ENCODE results near the gene EBPL.

Gene EBPL

GRCh38 chr13:49646688-49647087 is 44.6 kb downstream of the EBPL start:
- H3K4me1 ChIP-seq (ENCODE audit: insufficient read depth, insufficient read length): no peaks in the 10 kb centered on the region
- no peak for DNase-seq (ENCODE audit: low read depth, low spot score)
- H3K4me3 ChIP-seq (ENCODE audit: insufficient read length, low read depth): no peak overlapping the region
- no peak overlapping the region for H3K9ac ChIP-seq (ENCODE audit: insufficient read length, low read depth)
- H3K36me3 ChIP-seq (ENCODE audit: insufficient read depth, insufficient read length, low read length): no peaks in the 10 kb centered on the region
- no peaks in the 10 kb centered on the region for H3K27me3 ChIP-seq (ENCODE audit: insufficient read depth, insufficient read length)
- no peaks in the 10 kb centered on the region for H3K9me3 ChIP-seq (ENCODE audit: insufficient read depth, low read length)
- TF ChIP-seq YY1 (IDR thresholded peaks at IDR 0.05; ENCODE audit: insufficient read depth, insufficient read length): no peak
- TF ChIP-seq SUZ12 (IDR thresholded peaks at IDR 0.05; ENCODE audit: extremely low read depth, insufficient read depth, insufficient read length): no peak
- TF ChIP-seq ZNF274 (IDR thresholded peaks at IDR 0.05; ENCODE audit: low read depth, low read length): no peak

DNA sequence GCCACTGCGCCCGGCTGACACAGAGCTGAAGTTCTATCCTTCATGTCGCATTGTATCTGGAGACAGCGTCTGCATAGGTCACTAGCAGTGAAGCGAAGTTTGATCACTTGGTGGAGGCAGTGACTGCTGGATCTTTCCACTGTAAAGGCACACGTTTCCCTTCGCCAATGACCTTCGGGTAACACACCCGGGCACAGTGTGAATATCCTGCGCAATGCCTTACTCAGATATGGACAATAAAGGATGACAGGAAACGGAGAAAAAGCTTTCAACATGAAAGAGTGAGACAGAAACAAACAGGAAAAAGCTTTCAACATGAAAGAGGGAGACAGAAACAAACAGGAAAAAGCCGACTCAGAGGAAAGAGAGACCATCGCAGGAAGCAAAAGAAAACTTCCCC is 45.8 kb downstream of the EBPL start:
- no peak for DNase-seq (ENCODE audit: low read depth, low spot score)
- Histone ChIP-seq H3K4me3 (ENCODE audit: insufficient read length, low read depth) (no peak overlapping the region), H3K27me3 (ENCODE audit: insufficient read depth, insufficient read length) (no peaks in the 10 kb centered on the region), H3K9ac (ENCODE audit: insufficient read length, low read depth) (no peak overlapping the region), H3K9me3 (ENCODE audit: insufficient read depth, low read length) (no peaks in the 10 kb centered on the region), H3K4me1 (ENCODE audit: insufficient read depth, insufficient read length) (no peaks in the 10 kb centered on the region), H3K36me3 (ENCODE audit: insufficient read depth, insufficient read length, low read length) (no peaks in the 10 kb centered on the region)
- TF ChIP-seq YY1 (IDR thresholded peaks at IDR 0.05; ENCODE audit: insufficient read depth, insufficient read length) (no peak), ZNF274 (IDR thresholded peaks at IDR 0.05; ENCODE audit: low read depth, low read length) (no peak), SUZ12 (IDR thresholded peaks at IDR 0.05; ENCODE audit: extremely low read depth, insufficient read depth, insufficient read length) (no peak)

- Histone ChIP-seq H3K36me3 (ENCODE audit: insufficient read depth, insufficient read length, low read length) (no peaks in the 10 kb centered on the region), H3K27me3 (ENCODE audit: insufficient read depth, insufficient read length) (no peaks in the 10 kb centered on the region), H3K4me1 (ENCODE audit: insufficient read depth, insufficient read length) (no peaks in the 10 kb centered on the region), H3K9ac (ENCODE audit: insufficient read length, low read depth) (no peak overlapping the region), H3K9me3 (ENCODE audit: insufficient read depth, low read length) (no peaks in the 10 kb centered on the region), H3K4me3 (ENCODE audit: insufficient read length, low read depth) (no peak overlapping the region)
- DNase-seq (ENCODE audit: low read depth, low spot score): no peak
- TF ChIP-seq ZNF274 (IDR thresholded peaks at IDR 0.05; ENCODE audit: low read depth, low read length) (no peak), SUZ12 (IDR thresholded peaks at IDR 0.05; ENCODE audit: extremely low read depth, insufficient read depth, insufficient read length) (no peak), YY1 (IDR thresholded peaks at IDR 0.05; ENCODE audit: insufficient read depth, insufficient read length) (no peak)
These were observed 48.1 kb downstream of the EBPL start for GRCh38 chr13:49643035-49643646.

- Histone ChIP-seq H3K9ac (ENCODE audit: insufficient read length, low read depth) (no peak overlapping the region), H3K4me3 (ENCODE audit: insufficient read length, low read depth) (no peak overlapping the region), H3K4me1 (ENCODE audit: insufficient read depth, insufficient read length) (no peaks in the 10 kb centered on the region), H3K36me3 (ENCODE audit: insufficient read depth, insufficient read length, low read length) (no peaks in the 10 kb centered on the region), H3K9me3 (ENCODE audit: insufficient read depth, low read length) (no peaks in the 10 kb centered on the region), H3K27me3 (ENCODE audit: insufficient read depth, insufficient read length) (no peaks in the 10 kb centered on the region)
- TF ChIP-seq SUZ12 (IDR thresholded peaks at IDR 0.05; ENCODE audit: extremely low read depth, insufficient read depth, insufficient read length) (no peak), YY1 (IDR thresholded peaks at IDR 0.05; ENCODE audit: insufficient read depth, insufficient read length) (no peak), ZNF274 (IDR thresholded peaks at IDR 0.05; ENCODE audit: low read depth, low read length) (no peak)
- no peak for DNase-seq (ENCODE audit: low read depth, low spot score)
These were observed 49.4 kb downstream of the EBPL start for GRCh38 chr13:49641801-49642291.

- no peak for DNase-seq (ENCODE audit: low read depth, low spot score)
- no peak overlapping the region for H3K4me3 ChIP-seq (ENCODE audit: insufficient read length, low read depth)
- H3K4me1 ChIP-seq (ENCODE audit: insufficient read depth, insufficient read length): no peaks in the 10 kb centered on the region
- no peaks in the 10 kb centered on the region for H3K9me3 ChIP-seq (ENCODE audit: insufficient read depth, low read length)
- no peaks in the 10 kb centered on the region for H3K36me3 ChIP-seq (ENCODE audit: insufficient read depth, insufficient read length, low read length)
- no peak overlapping the region for H3K9ac ChIP-seq (ENCODE audit: insufficient read length, low read depth)
- H3K27me3 ChIP-seq (ENCODE audit: insufficient read depth, insufficient read length): no peaks in the 10 kb centered on the region
- TF ChIP-seq ZNF274 (IDR thresholded peaks at IDR 0.05; ENCODE audit: low read depth, low read length): no peak
- no peak for TF ChIP-seq SUZ12 (IDR thresholded peaks at IDR 0.05; ENCODE audit: extremely low read depth, insufficient read depth, insufficient read length)
These were observed 52.6 kb downstream of the EBPL start for GRCh38 chr13:49638744-49639072.

GRCh38 chr13:49638030-49638743 is 53.1 kb downstream of the EBPL start:
- Histone ChIP-seq H3K4me1 (ENCODE audit: insufficient read depth, insufficient read length) (no peaks in the 10 kb centered on the region), H3K9me3 (ENCODE audit: insufficient read depth, low read length) (no peaks in the 10 kb centered on the region), H3K4me3 (ENCODE audit: insufficient read length, low read depth) (no peak overlapping the region), H3K9ac (ENCODE audit: insufficient read length, low read depth) (no peak overlapping the region), H3K36me3 (ENCODE audit: insufficient read depth, insufficient read length, low read length) (no peaks in the 10 kb centered on the region), H3K27me3 (ENCODE audit: insufficient read depth, insufficient read length) (no peaks in the 10 kb centered on the region)
- no peak for DNase-seq (ENCODE audit: low read depth, low spot score)
- TF ChIP-seq ZNF274 (IDR thresholded peaks at IDR 0.05; ENCODE audit: low read depth, low read length): no peak
- TF ChIP-seq YY1 (IDR thresholded peaks at IDR 0.05; ENCODE audit: insufficient read depth, insufficient read length): no peak
- no peak for TF ChIP-seq SUZ12 (IDR thresholded peaks at IDR 0.05; ENCODE audit: extremely low read depth, insufficient read depth, insufficient read length)

DNA sequence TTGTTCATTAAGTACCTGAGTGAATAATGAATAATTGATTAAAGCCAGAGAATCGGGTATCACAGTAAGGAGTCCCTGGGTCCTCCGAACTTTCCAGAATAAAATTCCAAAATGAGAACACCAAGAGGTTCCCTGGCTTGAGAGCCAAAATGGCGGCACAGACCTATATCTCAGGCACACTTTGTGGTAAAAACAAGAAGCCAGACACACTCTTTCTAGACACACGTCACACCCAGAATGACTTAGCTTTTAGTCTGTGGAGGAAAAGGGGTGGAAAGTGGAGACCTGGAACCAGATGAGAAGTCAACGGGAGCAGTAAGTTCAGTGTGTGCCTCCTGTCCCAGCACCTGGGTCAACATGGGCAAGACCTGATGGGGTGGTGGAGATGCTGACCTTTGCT is 54.6 kb downstream of the EBPL start:
- DNase-seq (ENCODE audit: low read depth, low spot score): no peak
- Histone ChIP-seq H3K36me3 (ENCODE audit: insufficient read depth, insufficient read length, low read length) (no peaks in the 10 kb centered on the region), H3K4me3 (ENCODE audit: insufficient read length, low read depth) (no peak overlapping the region), H3K9me3 (ENCODE audit: insufficient read depth, low read length) (no peaks in the 10 kb centered on the region), H3K9ac (ENCODE audit: insufficient read length, low read depth) (no peak overlapping the region), H3K27me3 (ENCODE audit: insufficient read depth, insufficient read length) (no peaks in the 10 kb centered on the region), H3K4me1 (ENCODE audit: insufficient read depth, insufficient read length) (no peaks in the 10 kb centered on the region)
- TF ChIP-seq SUZ12 (IDR thresholded peaks at IDR 0.05; ENCODE audit: extremely low read depth, insufficient read depth, insufficient read length) (no peak), ZNF274 (IDR thresholded peaks at IDR 0.05; ENCODE audit: low read depth, low read length) (no peak), YY1 (IDR thresholded peaks at IDR 0.05; ENCODE audit: insufficient read depth, insufficient read length) (no peak)

Data from NT2/D1 (cell line).